HL-60 (cell line): ENCODE results near the gene MAN2B1.
"Not testable (repeated sequence)": the region's sequence is repeated elsewhere in the genome, so short reads cannot be mapped to it uniquely, and the experiment has no call there.

Experiments
- DNase-seq, 2 experiments: peaks; one replicate each; pipeline ENCODE4 v3.0.0-alpha.2; 2010 to 2020; ENCODE audit warnings: low read depth in 1 of 2, low spot score in 1 of 2
- H3K27ac ChIP-seq: fragments of 250-450 bp; sonication (Bioruptor Pico); replicated peaks from 2 replicates; pipeline ENCODE4 v1.5.1; 2020; ENCODE audit warnings: mild to moderate bottlenecking, moderate library complexity
- H3K27me3 ChIP-seq: fragments of 250-450 bp; sonication (Bioruptor Pico); 2 replicates; pipeline ENCODE4 v1.5.1; 2021; ENCODE audit warnings: mild to moderate bottlenecking, moderate library complexity; ENCODE audit not compliant: insufficient read depth, poor library complexity, severe bottlenecking
- H3K4me3 ChIP-seq: replicated peaks from 2 replicates; pipeline ENCODE4 v1.5.1; 2011; ENCODE audit warnings: mild to moderate bottlenecking, control low read depth, low read length; ENCODE audit not compliant: insufficient read depth
- GABPA ChIP-seq: IDR thresholded peaks from 2 replicates; pipeline ENCODE4 v1.6.1; 2012; ENCODE audit warnings: low read depth
- POLR2AphosphoS5 ChIP-seq: IDR thresholded peaks from 2 replicates; pipeline ENCODE4 v1.6.1; 2012; ENCODE audit warnings: low read depth
- SPI1 ChIP-seq: IDR thresholded peaks from 2 replicates; pipeline ENCODE4 v1.6.1; 2012; ENCODE audit warnings: low read depth, mild to moderate bottlenecking, borderline replicate concordance
- TF ChIP-seq, protein P1 (sequence below): IDR thresholded peaks from 2 replicates; pipeline ENCODE4 v1.6.1; 2012; ENCODE audit warnings: low read depth; ENCODE audit not compliant: insufficient replicate concordance
- TF ChIP-seq, protein P2 (sequence below): IDR thresholded peaks from one replicate; pipeline ENCODE4 v1.5.1; 2011; ENCODE audit warnings: low read length, control low read depth, inconsistent platforms; ENCODE audit not compliant: insufficient read depth

MAN2B1 gene

DNA sequence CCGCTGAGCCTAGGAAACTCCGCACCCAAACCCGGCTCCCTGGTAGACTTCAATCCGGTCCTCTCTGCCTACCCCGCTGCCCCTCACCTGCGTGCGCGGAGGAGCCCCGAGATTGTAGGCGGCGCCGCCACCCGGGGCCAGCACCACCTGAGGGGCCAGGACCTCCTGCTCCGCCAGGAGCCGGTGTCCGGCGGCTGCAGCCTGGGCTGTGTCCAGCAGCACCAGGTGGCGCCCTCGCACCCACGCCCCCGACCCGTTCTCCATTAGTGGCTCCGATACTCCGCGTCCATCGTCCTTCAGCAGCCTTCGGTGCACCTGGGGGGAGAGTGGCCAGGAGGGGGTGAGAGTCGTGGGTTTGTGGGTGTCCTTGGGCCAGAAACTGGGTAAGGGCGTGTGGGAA is 18.5 kb downstream of the MAN2B1 start:
- DNase-seq = no peak
- no peak; the same call in 1 of the 2 replicates for TF ChIP-seq POLR2AphosphoS5
- TF ChIP-seq, protein P1, sequence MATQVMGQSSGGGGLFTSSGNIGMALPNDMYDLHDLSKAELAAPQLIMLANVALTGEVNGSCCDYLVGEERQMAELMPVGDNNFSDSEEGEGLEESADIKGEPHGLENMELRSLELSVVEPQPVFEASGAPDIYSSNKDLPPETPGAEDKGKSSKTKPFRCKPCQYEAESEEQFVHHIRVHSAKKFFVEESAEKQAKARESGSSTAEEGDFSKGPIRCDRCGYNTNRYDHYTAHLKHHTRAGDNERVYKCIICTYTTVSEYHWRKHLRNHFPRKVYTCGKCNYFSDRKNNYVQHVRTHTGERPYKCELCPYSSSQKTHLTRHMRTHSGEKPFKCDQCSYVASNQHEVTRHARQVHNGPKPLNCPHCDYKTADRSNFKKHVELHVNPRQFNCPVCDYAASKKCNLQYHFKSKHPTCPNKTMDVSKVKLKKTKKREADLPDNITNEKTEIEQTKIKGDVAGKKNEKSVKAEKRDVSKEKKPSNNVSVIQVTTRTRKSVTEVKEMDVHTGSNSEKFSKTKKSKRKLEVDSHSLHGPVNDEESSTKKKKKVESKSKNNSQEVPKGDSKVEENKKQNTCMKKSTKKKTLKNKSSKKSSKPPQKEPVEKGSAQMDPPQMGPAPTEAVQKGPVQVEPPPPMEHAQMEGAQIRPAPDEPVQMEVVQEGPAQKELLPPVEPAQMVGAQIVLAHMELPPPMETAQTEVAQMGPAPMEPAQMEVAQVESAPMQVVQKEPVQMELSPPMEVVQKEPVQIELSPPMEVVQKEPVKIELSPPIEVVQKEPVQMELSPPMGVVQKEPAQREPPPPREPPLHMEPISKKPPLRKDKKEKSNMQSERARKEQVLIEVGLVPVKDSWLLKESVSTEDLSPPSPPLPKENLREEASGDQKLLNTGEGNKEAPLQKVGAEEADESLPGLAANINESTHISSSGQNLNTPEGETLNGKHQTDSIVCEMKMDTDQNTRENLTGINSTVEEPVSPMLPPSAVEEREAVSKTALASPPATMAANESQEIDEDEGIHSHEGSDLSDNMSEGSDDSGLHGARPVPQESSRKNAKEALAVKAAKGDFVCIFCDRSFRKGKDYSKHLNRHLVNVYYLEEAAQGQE = no peak
- H3K27ac ChIP-seq = no peak overlapping the region
- no peaks in the 10 kb centered on the region for H3K27me3 ChIP-seq
- no peak overlapping the region for H3K4me3 ChIP-seq

DNA sequence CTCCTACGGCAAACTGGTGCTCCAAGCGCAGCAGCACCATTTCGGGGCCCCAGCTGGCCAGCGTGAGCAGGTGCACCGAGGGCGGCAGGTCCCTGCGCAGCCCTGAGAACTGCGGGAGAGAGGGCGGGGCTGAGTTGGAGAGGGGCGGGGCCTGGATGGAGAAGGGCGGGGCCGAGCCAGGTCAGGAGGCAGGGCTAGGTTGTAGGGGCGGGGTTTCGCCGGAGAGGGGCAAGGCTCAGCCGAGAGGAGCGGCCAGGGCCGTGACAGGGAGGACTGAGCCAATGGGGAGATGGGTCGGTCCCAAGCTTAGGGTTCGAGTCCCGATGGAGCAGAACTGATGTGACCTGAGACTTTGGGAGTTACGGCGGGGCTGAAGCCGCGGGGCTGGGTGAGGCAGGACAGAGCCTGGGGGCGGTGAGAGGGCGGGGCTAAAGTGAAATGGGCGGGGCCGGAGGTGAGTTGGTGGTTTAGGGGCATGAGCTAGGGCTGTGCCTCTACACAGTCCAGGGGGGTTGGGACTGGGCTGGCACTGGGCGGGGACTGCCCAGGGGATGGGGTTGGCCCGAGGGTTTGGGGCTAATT is 19.0 kb downstream of the MAN2B1 start:
- TF ChIP-seq, protein P2, sequence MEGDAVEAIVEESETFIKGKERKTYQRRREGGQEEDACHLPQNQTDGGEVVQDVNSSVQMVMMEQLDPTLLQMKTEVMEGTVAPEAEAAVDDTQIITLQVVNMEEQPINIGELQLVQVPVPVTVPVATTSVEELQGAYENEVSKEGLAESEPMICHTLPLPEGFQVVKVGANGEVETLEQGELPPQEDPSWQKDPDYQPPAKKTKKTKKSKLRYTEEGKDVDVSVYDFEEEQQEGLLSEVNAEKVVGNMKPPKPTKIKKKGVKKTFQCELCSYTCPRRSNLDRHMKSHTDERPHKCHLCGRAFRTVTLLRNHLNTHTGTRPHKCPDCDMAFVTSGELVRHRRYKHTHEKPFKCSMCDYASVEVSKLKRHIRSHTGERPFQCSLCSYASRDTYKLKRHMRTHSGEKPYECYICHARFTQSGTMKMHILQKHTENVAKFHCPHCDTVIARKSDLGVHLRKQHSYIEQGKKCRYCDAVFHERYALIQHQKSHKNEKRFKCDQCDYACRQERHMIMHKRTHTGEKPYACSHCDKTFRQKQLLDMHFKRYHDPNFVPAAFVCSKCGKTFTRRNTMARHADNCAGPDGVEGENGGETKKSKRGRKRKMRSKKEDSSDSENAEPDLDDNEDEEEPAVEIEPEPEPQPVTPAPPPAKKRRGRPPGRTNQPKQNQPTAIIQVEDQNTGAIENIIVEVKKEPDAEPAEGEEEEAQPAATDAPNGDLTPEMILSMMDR = no peak
- TF ChIP-seq POLR2AphosphoS5 = 0 out of 2 replicates have a peak, but pooled peaks have one; percentile 25
- H3K27me3 ChIP-seq = no peaks in the 10 kb centered on the region
- no peak overlapping the region for H3K4me3 ChIP-seq
- H3K27ac ChIP-seq = no peak overlapping the region
- DNase-seq = no peak

DNA sequence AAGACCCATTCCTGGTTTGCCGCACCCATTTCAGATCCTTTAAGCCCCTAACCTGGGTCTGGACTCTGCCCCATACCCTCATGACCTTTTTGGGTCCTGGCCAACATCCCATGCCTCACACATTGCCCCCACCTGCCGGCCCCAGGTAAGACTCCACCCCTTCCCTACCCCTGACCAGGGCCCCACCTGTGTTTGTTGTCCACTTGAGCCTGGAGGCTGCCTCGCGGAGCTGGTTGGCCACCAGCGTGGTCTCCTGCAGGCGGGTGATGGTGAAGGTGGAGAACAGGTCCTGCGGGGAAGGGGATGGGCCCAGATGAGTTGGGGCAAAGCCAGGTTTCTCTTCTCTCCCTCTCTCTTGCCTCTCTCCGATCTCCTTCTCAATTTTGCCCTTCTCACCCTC is 19.5 kb downstream of the MAN2B1 start:
- DNase-seq = no peak
- TF ChIP-seq, protein P2 = no peak
- TF ChIP-seq, protein P1 = no peak
- no peak for TF ChIP-seq POLR2AphosphoS5
- TF ChIP-seq GABPA = no peak
- no peak for TF ChIP-seq SPI1
- Histone ChIP-seq H3K4me3 (no peak overlapping the region), H3K27ac (no peak overlapping the region), H3K27me3 (no peaks in the 10 kb centered on the region)

DNA sequence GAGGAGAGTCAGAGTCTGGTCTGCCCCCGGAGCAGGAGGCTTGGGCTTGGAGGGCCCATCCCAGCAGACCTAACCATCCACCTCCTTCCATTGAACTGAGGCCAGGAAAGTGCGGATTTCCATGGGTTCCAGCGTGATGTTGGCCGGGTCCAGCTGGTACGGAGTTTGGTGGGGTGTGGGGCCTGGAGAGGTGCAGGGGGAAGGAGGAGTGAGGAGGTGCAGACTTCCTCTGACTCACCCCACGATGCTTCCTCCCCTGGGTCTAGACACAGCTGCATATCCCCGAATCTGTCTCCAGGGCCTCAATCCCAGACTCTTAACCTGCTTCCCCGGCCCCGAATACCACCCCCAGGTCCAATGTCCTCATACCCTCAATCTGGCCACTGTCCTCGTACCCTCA is 20.0 kb downstream of the MAN2B1 start:
- TF ChIP-seq, protein P1 = no peak
- TF ChIP-seq SPI1 (no peak), GABPA (no peak), POLR2AphosphoS5 (no peak)
- TF ChIP-seq, protein P2 = no peak

DNA sequence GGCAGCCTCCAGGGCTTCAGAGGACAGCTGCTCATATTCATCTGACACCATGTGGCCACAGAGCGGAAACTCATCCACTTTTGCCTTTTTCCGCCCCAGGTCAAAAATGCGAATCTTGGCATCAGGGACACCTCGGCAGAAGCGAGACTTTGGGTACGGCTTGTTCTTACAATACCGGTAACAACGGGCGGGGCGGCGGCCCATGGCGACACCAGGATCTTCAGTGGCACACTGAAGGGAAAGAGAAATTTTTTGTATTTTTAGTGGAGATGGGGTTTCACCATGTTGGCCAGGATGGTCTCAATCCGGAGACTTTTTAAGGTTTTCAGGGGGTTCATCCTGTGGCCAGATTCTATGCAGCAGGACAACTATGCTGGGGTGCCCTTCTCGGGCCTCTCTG is 22.8 kb downstream of the MAN2B1 start:
- not testable (repeated sequence) for H3K27ac ChIP-seq, H3K4me3 ChIP-seq, H3K27me3 ChIP-seq, DNase-seq

More for the DNA sequence above, 20.0 kb downstream of the MAN2B1 start:
- H3K4me3 ChIP-seq = no peak overlapping the region
- no peaks in the 10 kb centered on the region for H3K27me3 ChIP-seq
- no peak for DNase-seq
- H3K27ac ChIP-seq = no peak overlapping the region
